NCI-H69 (cell line): ENCODE results near the gene FAM89B.

Experiments
- DNase-seq: peaks from one replicate; lab custom pipeline; 2025; lab: John Stamatoyannopoulos, UW

The FAM89B gene

DNA sequence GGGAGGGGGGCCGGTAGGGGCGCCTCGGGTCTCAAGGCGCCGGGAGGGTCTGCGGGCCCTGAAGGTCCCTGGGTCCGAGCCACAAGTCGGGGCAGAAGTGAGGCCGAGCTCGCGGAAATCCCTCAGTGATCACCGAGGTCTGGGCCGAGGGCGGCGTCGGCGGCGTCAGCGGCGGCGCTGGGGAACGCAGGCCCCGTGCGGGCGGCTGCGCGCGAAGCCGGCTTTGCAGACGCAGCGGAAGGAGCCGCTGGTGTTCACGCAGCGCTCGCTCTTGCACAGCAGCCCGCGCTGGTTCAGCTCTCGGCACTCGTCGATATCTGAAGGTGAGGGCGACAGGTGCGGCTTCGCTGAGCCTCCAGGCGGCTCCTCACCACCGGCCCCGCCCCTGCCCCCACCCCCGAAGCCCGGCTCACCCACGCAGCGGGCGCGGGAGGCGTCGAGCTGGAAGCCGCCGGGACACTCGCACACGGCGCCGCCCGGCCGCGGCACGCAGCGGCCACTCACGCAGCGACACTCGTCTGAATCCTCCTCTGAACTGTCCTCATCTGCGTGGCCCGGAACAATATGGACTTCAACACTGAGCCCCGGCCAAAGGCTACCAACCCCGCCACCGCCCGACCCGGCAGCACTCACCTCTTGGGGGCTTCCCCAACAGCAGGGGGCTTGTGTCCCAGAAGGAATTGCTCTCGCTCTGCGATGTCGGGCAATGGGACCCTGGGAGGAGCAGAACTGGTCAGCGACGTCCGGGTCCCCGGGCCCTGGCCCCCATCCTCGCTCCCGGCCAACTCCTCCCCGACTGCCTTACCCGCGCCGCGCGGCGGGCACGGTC is 33.2 kb upstream of the FAM89B start:
- DNase-seq, result no peak

DNA sequence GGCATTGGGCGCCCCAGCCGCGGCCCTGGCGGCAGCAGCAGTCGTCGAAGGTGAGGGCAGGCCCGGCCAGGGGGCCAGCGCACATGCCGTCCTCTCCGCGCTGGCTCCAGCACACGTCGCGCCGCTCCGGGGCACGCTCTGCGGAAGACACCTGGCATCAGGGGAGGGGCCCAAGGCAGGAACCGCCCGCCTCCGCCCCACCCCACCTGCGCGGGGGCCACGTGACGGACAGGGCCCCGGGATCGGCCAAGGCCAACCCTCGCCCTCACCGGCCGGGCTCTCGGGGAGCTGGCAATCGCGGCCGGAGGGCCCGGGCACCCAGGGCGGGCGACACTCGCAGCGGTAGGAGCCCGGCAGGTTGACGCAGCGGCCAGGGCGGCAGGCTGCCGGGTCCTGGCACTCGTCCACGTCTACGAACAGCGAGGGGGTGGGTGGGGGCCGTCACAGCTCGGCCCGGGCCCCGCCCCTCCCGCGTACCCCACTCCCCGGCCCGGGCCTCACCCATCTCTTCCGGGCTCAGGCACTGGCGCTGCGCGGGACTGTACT is 32.5 kb upstream of the FAM89B start:
- DNase-seq, result peak; percentile 81

DNA sequence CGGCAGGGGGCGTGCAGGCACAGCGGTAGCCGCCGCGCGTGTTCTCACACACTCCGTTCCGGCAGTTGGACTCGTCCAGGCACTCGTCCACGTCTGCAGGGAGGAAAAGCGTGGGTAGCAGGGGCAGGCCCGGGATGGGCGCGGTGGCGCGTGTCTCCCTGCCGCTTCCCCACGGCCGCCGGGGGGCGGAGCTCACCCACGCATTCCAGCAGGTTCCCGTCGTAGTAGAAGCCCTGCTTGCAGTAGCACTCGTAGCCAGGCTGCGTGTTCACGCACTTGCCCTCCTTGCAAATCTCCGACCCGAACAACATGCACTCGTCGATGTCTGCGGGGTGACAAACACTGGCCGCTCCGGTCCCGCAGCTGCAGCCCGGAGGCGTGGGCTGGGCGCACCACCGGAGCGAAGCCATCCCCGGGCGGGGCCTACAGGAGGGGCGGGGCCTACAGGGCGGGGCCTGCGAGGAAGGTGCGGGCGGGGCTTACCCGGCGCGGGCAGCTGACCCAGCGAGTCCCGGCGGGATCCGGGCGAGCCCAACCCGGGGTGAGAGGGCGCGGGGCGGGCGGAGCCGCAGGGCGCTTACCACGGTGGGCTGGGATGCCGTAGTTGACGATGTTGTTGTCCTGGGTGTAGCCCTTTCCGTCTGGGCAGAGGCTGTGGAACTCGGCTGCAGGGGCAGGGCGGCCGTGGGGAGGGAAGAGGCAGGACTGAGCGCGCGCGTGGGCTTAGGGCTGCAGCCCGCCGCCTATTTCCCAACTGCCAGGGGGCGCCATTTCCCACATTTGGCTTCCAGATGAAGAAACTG is 31.8 kb upstream of the FAM89B start:
- DNase-seq, result peak; percentile 94

DNA sequence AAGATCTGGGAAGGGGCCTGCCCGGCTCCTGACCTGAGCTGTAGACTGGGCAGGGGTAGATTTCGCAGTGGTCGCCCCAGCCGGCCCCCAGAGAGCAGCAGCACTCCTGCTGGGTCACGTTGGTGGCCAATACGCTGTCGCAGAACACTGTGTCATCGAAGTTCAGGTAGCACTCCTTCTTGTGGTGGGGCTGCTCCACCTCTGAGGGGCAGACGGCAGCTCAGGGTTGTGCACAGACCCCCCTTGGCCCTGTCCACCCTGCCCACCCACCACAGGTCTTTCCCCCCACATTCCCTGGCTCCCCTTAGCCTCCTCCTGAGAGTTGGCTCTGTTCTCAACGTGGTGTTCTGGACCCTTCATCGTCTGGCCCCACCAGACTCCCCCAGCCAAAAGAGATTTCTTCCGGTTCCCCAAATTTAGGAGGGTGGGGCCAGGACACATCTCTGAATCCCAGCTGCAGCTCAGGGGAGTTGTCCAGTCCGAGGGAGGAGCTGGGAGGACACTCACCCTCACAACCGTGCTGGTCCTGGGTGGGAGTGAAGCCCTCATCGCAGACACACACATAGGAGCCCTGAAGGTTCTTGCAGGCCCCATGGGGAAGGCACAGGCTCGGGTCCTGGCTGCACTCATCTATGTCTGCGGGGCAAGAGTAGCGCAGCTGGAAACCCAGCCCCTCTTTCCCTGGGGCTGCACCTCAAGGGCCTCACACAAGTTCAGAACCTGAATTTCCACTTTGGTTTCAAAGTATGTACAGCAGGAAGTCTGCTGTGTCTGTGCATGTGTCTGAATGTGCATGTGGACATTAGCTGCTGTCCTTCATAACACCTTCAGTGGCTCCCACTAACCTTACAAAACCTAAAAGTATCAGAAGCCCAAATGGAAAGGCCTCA is 31.0 kb upstream of the FAM89B start:
- DNase-seq, result no peak

DNA sequence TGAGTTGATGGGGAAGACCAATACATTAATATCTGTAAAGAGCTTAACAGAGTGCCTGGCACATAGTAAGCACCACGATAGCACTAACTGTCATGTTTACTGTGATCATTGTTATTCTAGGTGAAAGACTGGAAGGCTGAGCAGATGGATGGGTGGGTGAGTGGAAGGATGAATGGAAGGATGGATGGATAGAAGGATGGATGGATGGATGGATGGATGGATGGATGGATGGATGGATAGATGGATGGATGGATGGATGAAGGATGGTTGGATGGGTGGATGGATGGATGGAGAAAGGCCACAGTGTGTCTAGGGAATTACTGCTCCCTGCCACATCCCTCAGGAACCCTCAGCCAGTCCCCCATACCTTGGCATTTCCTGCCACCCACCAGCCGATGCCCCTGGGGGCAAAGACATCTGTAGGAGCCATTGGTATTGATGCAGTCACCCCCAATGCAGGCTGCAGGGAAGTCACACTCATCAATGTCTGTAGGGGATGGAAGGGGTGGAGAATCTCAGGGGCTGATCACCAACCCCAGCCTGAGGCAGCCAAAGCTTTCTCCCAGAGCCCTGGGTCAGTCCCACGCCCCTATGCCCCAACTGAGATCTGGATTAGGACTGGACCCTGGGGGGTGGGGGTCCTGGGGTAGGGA is 29.5 kb upstream of the FAM89B start:
- DNase-seq, result no peak

DNA sequence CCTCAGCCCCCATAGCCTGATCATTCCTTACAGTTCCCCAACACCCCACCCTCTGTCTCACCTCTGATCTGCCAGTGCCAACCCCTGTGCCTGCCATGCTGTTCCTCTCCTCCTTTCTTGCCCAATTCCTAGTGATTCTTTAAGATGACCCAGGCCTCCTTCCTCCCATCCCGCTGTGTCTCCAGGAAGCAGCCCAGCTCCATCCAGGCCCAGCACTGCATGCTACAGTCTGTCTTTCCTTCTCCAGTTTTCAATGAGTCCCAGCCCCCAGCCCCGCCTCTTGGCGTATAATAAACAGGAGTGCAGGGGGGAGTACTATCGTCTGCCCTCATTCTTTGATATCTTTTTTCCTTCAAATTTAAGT is 26.5 kb upstream of the FAM89B start:
- no peak for DNase-seq

DNA sequence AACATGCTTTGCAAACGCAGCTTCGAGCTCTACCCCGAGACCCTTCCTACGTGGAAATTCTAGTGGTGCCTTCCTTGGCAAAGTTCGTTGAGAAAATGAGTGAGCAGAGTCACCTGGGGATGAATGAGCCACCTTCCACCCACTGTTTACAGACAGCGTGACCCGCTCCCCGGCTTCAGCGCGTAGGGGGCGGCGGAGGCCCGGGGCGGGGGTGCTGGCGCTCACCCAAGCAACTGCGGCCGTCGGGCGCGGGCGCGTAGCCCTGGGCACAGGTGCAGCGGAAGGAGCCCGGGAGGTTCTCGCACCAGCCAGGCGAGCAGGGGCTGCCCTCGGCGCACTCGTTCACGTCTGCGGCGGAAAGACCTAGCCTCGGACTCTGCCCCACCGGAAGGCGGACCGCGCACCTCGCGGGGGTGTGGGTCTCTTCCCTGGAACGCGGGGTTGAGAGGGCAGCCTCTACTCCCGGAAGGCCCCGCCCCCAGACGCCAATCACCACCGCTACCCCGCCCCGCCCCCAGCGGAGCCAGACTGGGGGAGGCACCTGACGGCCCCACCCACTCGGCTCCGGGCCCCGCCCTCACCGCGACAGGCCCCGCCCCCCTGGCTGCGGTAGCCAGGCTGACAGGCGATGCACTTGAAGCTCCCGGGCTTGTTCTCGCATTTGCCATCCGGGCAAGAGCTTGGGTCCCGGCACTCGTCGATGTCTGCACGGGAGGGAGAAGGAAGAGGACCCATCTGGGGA is 25.9 kb upstream of the FAM89B start:
- DNase-seq, result peak; percentile 93

DNA sequence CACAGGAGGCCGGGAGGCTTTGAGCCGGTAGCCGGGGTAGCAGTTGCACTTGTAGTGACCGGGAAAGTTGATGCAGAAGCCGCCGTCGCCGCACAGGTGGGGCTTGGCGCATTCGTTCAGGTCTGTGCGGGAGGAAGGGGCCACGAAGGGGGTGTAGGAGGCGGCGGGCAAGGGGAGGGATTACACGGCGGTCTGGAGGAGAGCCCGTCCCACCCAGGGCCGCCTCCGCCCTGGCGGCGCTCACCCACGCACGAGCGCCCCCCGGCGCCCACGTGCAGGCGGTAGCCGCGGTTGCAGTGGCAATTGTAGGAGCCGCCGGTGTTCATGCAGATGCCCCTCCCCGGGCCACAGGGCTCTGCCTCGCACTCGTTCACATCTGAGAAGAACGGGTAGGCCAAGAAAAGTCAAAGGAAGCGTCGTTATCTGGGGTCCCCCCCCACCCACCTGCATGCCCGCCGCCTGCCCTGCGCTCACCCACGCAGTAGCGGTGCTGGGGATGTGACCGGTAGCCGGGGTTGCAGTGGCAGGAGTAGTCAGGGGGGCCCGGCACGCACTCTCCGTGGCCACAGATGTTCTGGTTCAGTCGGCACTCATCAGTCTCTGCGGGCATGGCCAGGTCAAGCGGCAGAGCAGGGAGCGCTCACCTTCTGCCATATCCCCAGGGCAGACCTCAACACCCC is 24.8 kb upstream of the FAM89B start:
- DNase-seq, result no peak

DNA sequence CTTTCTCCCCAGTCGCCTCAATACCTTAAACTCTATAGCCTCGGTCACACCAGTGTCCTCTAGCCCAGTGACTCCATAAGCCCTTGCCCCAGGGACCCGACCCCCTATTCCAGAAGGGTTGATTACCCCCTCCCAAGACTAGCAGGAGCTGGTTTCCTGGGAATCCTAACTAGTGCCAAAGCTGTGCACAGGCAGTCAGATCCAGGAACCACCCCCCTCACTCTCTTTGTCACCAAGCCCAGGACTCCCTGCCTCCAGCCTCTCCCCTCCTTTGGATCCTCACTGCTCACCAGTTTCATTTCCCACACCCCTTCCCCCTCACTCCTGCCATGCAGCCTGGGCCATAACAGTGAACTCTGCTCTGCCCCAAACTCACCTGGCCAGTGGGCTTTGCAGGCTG is 23.9 kb upstream of the FAM89B start:
- no peak for DNase-seq

DNA sequence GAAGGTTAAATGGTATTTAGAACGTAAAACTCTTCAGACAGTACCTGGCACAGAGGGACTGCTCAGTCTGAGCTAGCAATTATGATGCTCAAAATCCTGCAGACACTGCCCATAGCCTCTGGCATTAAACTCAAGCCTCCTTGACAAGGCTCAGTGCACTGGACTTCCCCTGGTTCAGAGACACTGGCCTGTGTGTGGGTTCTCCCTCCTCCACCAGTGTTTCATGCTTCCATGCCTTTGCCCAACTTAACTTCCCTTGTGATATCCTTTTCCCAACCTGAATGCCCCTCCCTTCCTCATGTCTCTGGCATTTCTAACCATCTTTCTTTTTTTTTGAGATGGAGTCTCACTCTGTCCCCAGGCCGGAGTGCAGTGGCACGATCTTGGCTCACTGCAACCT is 23.2 kb upstream of the FAM89B start:
- DNase-seq, result no peak

DNA sequence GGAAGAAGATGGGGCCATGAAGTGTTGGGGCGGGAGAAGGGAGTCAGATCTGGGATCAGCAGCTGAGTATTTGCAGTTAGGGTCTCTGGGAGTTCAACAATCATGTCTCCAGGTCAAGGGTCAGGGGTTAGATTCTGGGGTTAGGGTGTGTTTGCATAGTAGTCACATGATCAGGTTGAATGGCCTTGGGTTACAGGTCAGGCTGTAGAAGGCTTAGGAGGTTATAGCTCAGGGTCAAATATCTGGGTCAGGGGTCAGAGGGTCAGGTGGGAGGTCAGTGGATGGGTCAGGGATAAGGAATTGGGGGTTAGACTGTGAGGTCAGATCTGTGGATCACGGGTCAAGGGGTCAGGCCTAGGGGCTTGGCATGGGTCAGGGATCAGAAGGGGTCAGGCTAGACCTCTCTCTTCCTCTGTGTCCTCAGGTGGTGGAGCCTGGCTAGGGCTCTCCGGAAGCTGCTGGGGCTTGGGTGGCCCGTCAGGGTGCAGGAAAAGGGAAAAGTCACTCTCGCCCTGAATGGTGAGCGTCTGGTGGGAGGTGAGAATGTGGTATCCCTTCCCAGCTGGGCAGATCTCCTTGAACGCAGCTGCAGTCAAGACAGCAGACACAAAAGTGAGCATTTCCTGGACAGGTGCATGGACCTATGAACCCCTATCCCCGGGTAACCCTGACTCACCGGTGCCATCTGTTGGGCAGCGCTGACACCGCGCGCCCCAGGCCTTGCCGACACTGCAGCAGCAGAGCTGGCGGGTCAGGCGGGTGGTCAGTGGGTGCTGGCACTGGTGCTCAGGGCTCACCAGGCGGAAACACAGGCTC is 20.6 kb upstream of the FAM89B start:
- peak; percentile 86 for DNase-seq

DNA sequence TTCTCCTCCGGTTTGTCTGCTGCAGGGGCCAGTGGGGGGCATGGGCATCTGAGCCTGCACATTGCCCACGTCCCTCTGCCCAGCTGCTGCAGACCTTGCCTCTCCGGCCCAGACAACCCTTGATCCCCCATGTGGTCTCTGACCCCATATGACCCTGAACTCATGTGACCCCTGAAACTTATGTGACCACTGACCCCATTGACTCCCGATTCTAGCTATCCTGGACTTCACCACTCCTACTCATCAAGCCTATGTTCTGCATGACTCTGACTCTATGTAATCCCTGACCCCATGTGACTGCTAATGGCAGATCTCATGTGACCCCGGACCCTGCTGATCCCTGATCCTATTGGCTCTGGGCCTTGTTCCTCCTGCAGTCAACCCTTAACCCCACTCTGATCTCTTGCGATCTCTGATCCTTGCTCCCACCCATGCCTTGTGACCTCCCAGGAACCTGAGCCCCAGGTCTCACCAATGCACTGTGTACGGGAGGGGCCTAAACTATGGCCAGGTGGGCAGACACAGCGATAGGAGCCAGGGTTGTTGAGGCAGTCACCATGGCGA is 19.9 kb upstream of the FAM89B start:
- DNase-seq, result no peak

DNA sequence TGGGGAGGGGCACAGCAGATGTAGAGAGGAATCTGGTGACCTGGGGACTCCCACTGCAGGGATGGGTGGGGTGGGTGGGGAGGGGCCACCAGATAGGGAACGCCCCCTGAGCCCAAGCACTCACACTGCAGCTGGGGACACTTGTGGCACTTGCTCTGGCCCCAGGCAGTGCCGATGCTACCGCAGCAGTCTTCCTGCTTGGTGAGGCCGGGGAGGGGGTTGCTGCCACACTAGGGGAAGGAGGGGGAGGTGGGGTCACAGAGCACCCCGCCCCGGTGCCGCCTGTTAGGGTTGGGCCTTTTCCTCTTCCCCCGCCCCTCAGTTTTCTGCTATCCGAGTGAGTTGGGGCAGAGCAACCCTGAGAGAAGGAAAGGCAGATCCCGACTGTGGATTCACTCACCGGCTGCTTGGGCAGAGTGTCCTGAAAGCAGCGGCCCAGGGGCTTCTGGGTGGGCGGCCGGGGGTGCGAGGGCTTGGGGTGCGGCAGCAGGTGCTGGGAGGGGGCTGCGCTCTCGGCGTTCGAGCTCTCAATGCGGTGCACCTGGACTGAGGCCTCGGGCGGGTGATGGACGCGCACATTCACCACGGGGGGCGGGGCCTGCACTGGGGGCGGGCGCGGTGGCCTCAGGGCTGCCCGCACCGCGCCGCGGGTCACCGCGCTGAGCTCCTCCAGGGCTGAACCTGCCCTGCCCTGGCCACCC is 18.9 kb upstream of the FAM89B start:
- peak; percentile 42 for DNase-seq

DNA sequence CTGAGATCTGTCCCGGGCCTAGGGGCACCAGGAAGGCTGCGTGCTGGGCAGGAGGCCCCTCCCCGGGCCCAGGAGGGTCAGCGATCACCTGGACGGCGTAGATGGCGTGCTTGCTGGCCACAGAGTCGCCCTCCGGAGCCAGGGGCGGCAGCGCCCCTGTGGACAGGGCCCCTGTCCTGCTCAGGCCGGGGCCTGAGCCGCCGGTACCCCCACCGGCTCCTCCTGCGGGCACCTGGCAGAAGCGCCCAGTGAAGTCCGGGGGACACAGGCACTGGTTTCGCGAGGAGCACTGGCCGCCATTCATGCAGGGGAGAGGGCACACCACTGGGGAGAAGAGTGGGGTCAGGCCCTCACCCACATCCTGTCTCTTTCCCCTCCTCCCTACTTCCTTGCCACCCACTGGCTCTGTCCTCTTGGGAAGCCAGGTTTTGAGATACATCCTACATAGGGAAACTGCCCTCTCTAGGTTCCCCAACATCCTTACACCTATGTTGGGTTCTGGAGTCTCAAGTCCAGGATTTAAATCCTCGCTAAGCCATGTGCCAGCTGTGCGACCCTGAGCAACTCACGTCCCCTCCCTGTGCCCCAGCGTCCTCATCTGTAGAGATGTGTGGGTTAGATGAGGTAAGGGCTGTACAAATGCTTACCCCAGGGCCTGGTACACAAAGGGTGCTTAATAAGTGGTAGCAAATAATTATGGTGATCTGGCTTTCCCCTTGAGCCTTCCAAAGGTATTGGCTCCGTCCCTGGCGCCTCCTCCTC is 18.1 kb upstream of the FAM89B start:
- no peak for DNase-seq

DNA sequence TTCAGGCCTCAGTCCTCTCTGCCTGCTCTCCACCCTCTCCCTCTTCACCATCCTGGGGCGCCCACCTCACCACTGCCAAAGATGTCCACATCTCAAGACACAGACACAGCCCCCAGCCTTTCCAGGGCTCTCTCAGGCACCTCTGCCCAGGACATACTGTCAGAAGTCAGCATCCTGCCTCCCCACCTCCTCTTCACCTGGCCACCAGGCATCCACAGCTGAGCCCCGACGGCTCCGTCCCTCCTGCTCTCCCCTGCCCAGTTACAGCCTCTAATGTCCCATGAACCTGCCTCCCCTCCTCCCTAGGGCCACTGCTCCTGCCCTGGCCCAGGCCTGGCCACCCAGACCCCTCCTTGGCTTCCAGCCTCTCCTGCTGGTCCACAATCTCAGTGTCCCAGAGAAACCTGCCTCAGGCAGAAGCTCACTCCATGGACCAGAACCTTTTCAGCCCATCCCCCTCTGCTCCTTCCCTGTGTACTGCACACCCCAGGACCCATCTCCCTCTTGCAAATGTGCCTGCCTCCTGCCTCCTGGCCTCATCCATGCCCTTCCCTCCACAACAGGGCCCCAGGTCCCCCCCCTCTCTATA is 17.4 kb upstream of the FAM89B start:
- DNase-seq, result no peak

DNA sequence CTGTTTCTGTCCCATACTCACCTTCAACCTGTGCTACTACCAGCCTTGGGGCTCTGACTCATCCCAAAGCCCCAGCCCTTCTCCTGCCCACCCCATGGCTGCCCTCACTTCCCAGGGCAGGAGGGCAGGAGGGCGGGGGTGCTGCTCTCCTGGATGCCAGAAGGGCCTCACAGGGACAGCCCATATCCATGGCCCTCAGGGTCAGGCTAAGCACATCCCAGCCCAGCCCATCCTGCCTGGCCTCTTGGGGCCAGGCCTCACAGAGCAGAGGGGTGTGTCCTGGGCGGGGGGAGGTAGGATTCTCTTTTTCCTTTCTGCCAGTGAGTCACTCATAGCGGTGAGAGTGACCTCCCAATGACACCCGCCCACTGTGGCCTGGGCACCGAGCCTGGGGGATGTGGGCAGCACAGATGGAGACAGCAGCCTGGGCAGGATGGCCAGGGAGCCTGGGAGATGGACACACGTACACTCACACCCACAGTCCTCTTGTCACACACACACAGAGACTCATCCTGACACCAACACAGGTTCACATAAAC is 16.6 kb upstream of the FAM89B start:
- no peak for DNase-seq
